ENCODE measurements around the gene CCSAP. TPM values are rescaled to one million over a fixed set of nuclear protein-coding genes. Genes with fewer than 3 reads are reported as not detected.
"Not testable (repeated sequence)": the region's sequence is repeated elsewhere in the genome, so short reads cannot be mapped to it uniquely, and the experiment has no call there.

CCSAP gene
- total RNA-seq, 1 donor from 2014 or later = 3.4 TPM

- no peak for DNase-seq (ENCODE audit: low read depth in 2 of 2)
These were observed 21.6 kb upstream of the CCSAP start for GRCh38 chr1:229364207-229365065.

GRCh38 chr1:229363723-229364122, 20.9 kb upstream of the CCSAP start:
- peak; percentile 10 to 42 for DNase-seq (ENCODE audit: low read depth in 2 of 2)

- DNase-seq (ENCODE audit: low read depth in 2 of 2) = no peak
These were observed 17.6 kb upstream of the CCSAP start for GRCh38 chr1:229360420-229360819.

GRCh38 chr1:229355661-229356060, 12.8 kb upstream of the CCSAP start:
- no peak for DNase-seq (ENCODE audit: low read depth in 2 of 2)

GRCh38 chr1:229354226-229354625, 11.4 kb upstream of the CCSAP start:
- DNase-seq (ENCODE audit: low read depth in 2 of 2) = no peak

- no peak for DNase-seq (ENCODE audit: low read depth in 2 of 2)
These were observed 10.1 kb upstream of the CCSAP start for GRCh38 chr1:229352975-229353374.

- no peak for DNase-seq (ENCODE audit: low read depth in 2 of 2)
These were observed 6.9 kb upstream of the CCSAP start for GRCh38 chr1:229349463-229350385.

- no peak for DNase-seq (ENCODE audit: low read depth in 2 of 2)
These were observed 4.7 kb upstream of the CCSAP start for GRCh38 chr1:229347528-229347927.

DNA sequence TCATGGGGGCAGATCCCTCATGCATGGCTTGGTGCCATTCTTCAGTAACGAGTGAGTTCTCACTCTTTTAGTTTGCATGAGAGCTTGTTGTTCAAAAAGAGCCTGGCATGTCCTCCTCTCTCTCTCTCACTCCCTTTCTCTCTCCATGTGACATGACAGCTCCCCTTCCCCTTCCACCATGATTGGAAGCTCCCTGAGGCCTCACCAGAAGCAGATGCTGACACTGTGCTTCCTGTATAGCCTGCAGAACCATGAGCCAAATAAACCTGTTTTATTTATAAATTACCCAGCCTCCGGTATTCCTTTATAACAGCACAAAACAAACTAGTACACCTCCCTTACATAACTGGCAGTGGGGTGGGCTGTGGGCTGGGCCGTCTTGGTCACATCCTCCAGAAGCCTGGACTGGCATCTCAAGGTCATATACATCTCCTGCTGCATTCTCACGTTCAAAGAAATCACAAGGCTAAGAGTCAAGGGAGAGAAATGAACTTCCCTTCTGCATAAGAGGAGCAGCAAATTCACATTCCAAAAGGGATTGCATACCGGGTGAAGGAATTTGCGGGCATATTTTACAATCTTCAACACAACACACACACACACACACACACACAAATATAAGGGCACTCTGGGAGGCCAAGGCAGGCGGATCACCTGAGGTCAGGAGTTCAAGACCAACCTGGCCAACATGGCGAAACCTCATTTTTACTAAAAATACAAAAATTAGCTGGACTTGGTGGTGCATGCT, 2.3 kb upstream of the CCSAP start:
- DNase-seq (ENCODE audit: low read depth in 2 of 2) = no peak

DNA sequence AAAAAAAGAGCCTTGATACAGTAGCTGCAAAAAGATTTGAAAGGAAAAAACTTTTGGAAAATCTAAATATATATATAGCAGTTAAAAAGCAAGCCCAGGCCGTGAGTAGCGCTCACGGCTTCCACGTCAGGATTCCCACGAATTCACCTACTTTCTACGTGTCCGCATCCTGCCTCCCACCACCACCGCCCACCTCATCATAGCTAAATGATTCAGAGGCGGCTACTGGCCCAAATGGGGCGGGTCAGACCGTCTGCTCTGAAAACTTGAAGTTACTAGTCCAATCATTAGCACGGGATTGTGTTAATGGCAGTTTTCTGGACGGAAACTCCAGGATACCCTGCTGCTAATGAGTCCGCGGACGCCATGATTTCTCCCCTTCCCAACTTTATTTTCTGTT, 1.3 kb upstream of the CCSAP start:
- no peak for DNase-seq (ENCODE audit: low read depth in 2 of 2)

GRCh38 chr1:229341774-229342655, 832 bp downstream of the CCSAP start:
- DNase-seq (ENCODE audit: low read depth in 2 of 2) = peak; percentile 73 to 80

DNA sequence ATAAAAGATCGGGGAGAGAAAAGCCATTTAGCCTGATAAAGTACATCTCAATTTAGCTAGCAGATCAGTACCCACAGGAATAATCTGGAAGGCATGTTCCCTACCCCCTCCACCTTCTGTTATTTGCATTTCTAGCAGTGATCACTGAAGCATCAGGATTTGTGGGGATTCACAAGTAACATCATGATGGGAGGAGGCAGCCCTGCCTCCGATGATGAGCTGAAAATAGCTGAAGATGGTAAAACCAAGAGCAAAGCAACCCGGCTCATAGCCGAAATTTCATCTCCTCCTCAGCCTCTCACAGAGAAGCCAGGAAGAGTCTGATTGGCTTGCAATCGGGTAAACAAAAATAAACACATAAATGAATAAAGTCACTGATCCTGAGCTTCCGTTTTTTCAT, 2.4 kb downstream of the CCSAP start:
- no peak for DNase-seq (ENCODE audit: low read depth in 2 of 2)

DNA sequence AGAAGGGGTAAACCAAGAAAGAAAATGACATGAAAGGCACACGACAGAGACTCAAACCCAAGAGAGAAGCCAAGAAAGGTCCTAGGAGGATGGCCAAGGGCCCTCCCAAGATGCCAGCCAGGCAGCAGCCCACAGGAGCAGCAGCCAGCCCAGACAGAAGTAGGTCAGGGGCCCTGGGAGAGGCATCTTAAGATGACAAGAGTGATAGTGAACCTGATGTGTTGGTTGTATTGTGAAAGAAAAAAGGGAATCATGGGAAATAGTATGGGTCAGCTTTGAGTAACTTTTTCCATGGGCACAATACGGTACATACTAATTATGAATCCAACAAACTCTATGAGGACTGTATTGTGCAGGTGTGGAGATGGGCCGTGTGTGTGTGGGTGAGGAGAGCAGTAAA, 3.3 kb downstream of the CCSAP start:
- no peak for DNase-seq (ENCODE audit: low read depth in 2 of 2)

GRCh38 chr1:229339086-229339485, 3.8 kb downstream of the CCSAP start:
- DNase-seq (ENCODE audit: low read depth in 2 of 2) = no peak

DNA sequence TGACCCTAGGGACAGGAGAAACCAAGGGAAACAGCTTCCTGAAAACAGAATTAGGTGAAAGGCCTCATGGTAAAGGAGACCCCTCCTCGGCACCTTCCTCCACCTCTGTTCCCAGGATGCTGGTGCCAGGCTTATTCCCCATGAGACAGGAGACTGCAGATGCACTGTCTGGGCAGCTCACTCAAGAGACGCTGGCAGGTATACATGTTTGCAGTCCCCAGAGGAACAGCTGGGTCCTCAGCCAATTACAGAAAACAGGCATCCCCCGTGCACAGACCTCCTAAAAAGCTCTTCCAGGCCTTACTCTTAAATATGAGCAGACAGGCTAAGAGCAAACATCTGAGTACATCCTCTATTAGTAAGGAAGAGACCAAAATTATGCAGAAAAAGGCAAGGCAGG, 6.5 kb downstream of the CCSAP start:
- no peak for DNase-seq (ENCODE audit: low read depth in 2 of 2)

- DNase-seq (ENCODE audit: low read depth in 2 of 2) = no peak
These were observed 8.1 kb downstream of the CCSAP start for GRCh38 chr1:229334716-229335115.

- DNase-seq (ENCODE audit: low read depth in 2 of 2) = no peak
These were observed 8.6 kb downstream of the CCSAP start for GRCh38 chr1:229334269-229334668.

DNA sequence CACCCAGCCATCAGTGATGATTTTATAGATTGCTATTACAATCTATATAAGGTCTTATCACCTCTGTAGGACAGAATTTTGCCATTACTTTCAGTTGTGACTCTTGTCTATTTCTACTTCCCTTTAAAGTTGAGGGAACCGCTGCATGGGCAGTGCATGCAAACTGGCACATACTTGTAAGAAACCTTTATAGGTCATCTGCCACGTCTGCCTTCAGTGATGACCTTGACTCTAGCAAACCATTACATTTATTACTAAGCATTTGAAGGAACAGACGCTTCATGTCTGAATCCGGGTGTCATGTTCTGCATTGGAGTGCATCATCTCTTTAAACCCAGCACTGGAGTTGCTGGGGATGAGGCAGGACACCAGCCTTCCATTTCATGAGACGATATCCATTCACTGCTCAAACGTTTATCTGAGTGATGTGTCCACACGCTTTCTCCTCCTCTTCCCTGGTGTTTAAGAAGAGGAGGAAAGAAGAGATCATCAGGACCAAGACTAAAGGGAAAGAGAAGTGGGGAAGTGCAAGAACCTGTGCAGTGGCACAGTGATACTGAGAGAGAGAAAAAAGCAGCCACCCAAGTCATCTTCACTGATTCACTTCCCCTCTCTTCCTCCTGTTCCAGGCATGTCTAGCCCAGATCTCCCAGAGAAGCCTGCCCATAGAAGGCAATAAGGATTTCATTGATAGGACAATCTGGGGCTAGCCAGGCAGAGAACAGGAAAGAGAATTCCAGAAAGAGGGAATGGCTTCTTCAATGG, 14.1 kb downstream of the CCSAP start:
- DNase-seq (ENCODE audit: low read depth in 2 of 2) = no peak

- not testable (repeated sequence) for DNase-seq (ENCODE audit: low read depth in 2 of 2)
These were observed 15.1 kb downstream of the CCSAP start for GRCh38 chr1:229327765-229328164.

- no peak for DNase-seq (ENCODE audit: low read depth in 2 of 2)
These were observed 16.2 kb downstream of the CCSAP start for GRCh38 chr1:229326601-229327000.
